HL-60/S4 treated with retinoic acid at 250 ng/mL for 4 days and 3 days (cell line): Measurements from ENCODE around the gene STIM2.
"Not testable (repeated sequence)": the region's sequence is repeated elsewhere in the genome, so short reads cannot be mapped to it uniquely, and the experiment has no call there.

ENCODE experiments used
- in situ Hi-C: fragments of 300-500 bp; cut with MboI; formaldehyde crosslinking; loops from 2 replicates; pipeline ENCODE4 v1.7.0; 2022; ENCODE audit warnings: low sequenced_read_pairs

Gene STIM2

DNA sequence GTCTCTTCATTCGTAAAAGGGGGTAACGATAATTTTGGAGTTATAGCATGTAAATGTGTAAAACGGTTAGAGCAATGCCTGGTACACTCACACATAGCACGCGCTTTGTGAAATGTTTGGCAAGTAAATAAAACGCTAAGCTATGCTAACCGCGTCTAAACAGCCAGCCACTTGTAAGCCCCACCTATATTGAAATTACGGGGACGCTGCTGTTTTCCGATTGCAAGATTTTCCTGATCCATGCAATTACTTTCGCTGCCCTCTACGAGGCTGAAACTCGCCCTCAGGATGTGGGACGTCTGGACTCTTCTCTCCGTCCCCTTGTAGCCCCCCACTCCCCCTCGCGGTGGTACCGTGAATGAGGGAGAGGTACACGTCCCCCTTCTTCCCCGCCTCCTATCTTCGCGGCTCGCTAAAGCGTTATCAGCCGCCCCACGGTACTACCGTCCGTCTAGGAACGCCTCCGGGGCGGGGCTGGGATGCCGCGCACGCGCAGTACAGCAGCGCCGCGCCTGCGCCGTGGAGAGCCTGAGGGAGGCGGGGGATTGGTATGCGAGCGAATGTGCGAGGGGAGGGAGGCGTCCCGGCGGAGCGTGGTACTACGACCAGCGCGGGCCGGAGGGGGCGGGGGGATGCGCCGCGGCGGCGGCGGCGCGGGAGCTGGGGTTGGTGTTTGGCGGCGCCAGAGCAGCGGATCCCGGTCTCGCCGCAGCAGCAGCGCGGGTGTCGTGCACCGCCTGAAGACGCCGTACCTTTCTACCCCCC is at the start of gene STIM2:
Gene STIM2 (plus strand): TSS at position 685 of the 765 bp plus-strand sequence.
- in situ Hi-C loops, result no loop called here

DNA sequence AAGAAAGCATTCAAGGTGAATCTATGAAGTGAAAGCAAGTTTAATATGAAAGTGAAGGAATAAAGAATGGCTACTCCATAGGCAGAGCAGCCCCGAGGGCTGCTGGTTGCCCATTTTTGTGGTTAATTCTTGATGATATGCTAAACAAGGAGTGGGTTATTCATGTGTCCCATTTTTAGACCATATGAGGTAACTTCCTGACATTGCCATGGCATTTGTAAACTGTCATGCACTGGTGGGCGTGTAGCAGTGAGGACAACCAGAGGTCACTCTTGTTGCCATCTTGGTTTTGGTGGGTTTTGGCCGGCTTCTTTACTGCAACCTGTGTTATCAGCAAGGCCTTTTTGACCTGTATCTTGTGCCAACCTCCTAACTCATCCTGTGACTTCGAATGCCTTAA is 49.1 kb upstream of the STIM2 start:
- in situ Hi-C loops, result not testable (repeated sequence)

DNA sequence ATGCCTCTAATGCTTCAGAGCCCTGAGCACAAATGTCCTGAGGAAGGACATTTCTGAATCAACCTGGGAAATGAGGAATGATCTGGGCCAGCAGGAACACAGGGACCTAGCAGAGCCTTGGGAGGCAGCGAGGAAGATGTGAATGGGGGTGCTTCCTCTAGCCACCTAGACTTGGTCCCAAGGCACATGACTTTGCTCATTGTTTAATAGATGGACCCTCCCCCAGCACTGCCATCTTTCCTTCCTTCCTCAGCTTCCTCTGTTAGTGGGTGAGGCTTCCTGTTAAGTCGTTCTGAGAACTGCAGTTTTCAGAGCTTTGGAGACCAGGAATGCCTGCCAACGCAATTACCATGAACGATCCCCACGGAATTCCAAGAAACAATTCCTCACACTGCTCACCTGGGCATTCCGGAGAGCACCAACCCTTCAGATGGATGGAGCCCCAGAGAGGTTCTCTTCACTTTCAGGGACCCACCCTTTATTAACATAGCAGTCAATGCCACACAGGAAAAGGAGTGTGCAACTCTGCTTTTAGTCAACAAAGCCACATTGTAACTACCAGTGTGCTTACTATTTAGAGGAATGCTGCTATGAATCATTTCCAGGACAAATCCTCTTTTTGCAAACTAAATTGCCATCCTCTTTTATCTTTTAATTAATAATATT is 48.5 kb upstream of the STIM2 start:
- in situ Hi-C loops, result no loop called here

DNA sequence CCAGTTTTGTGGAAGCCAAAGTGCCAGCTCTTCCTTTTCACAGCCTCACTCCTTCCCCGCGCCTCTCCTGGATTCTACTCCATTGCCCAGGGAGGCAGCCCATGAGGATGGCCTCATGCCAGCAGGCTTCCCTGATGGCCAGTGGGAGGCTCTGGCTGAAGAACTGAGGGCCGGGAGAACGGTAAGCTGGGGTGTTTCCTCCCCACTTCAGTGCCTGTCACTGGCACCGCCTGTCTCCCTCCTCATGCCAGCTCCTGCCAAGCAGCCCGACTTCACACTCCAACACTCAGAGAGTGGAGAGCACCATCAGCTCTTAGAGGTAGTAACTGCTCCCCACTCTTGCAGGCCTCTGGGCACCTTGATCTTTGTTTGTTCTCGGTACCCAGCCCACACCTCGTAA is 46.9 kb upstream of the STIM2 start:
- in situ Hi-C loops, result no loop called here

DNA sequence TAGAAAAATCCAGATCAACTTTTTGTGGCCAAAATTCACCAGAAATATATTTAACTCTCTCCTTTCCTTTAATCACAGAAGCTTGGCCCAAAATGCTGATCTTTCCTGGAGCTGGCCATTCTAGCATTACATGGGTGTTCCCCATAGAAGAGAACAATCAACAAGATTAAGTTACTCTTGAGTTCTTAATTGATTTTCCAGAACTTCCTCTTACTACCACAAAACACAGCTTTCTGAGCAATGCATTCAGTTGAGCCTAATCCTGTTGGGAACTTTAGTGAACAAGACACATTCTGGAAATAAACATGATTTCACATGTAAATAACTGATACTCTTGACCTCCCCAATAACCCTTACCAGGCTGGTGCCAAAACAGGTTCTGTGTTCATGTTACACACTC is 45.4 kb upstream of the STIM2 start:
- in situ Hi-C loops, result no loop called here

DNA sequence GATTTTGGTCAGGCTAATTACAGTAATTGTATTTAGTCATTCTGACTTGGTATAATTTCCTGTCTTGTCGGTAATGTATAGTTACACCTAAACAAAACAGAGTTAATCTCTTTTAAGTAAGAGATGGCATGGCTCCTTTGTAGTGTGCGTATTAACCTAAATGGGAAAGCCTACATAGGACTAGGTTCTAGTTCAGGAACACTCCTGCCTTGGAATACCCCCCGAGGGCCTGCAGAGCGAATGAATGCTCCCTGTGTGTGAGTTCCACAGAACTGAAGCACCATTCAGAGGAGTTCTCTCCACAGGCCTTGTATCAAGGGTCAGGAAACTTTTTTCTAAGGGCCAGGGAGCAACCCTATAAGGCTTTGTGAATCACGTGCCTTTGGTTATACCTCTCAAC is 44.9 kb upstream of the STIM2 start:
- in situ Hi-C loops, result no loop called here

DNA sequence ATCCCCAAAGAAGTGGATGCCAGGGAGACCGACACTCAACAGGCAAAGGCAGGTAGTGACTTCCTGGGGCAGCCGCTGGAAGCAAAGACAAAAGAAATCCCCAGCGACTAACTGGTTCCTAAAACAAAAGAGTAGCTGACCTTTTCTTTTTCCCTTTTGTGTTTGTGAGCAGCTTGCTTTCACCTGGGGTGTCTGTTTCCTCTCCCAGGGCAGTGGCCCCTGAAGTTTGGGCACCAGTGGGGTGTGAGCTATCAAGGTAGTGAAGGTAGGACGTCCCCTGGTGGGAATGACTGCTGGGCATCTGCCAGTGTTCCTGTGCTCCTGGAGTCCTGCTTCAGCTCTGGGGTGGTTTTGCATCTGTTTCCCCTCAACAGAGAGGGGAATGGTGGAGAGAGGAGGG is 41.6 kb upstream of the STIM2 start:
- in situ Hi-C loops, result no loop called here

DNA sequence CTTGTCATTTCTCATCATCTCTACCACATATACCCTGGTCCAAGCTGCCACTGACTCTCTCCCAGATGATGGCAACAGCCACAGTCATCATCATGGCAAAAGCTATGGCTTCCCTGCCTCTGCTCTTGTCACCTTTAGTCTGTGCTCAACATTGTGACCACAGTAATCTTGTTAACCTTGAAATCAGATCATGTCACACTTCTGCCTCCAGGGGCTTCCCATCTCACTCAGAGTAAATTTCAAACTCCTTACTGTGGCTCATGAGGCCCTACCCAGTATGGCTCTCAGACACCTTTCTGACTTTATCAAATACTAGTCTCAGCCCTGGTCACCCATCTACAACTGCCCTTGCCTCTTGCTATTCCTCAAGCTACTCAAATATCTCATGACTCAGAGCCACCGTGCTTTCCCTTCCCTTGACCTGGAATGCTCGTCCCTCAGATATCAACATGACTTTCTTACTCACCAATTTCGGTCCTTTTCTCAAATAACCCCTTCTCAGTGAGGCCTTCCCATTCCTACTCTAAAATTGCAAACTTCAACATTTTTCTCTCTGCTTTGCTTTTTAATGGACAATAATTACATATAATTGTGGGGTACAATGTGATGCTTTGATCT is 41.1 kb upstream of the STIM2 start:
- in situ Hi-C loops, result no loop called here

DNA sequence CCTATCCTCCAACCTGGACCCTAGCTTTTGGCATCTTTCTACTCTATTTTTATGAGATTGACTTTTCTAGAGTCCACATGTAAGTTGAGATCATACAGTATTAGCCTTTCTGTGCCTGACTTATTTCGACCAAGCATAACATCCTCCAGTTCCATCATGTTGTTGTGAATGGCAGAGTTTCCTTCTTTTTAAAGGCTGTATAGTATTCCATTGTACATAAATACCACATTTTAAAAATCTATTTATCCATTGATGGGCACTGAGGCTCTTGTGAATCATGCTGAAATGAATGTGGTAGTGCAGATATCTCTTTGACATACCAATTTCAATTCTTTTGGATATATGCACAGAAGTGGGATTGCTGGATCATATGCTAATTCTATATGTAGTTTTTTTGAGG is 40.3 kb upstream of the STIM2 start:
- in situ Hi-C loops, result no loop called here

DNA sequence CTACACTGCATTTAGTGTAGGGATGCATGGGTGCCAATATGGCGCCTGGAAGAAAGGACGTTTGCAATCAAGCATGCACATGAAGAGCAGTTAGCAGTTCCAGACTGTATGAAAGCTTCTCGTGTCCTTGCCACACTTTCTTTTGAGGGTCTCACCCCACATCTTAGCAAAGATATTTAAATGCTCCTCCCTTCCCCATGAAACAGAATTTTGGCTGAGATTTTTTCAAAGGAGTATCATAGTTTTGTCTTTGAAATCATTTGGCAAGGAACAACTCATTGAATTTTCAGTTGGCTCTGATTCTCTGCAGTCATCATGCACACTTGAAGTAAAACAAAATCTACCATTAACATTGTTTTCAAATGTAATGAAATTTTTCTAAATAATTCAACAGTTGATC is 39.6 kb upstream of the STIM2 start:
- in situ Hi-C loops, result no loop called here

DNA sequence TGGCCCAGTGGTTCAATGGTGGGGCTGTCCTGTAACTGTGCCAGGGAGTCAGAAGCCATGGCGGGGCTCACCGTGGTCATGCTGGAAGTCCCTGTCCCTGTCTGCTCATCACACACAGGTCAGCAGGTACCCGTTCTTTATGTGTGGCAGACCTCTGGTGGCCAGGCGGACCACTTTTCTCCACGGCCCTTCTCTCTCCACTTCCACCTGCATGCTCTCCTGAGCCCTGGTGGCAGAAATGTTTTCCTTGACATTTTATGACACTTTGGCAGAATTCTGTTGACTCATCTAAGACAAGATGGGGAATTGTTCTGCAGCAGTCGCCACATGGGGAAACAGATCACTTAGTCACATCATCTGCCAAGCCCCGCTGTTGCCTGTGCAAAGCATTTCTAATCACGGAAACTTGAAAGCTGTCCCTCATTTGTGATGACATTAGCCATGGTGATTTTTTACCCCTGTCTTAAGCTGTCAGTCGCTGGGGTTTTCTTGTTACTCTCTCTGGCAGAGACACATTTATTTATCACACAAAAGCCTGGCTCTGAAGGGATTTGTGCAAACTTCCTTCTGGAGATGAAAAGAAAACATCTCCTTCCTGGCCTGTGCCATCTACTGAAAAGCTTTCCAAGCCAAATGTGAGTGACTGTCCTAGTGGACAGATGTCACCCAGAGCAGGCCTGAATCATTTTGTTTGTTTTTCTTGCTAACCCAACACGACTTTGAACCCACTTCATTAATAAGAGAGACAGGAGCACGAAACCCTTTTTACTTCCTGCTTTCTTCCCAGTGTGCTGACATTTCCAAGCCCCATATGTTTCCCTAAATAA is 38.8 kb upstream of the STIM2 start:
- in situ Hi-C loops, result no loop called here

DNA sequence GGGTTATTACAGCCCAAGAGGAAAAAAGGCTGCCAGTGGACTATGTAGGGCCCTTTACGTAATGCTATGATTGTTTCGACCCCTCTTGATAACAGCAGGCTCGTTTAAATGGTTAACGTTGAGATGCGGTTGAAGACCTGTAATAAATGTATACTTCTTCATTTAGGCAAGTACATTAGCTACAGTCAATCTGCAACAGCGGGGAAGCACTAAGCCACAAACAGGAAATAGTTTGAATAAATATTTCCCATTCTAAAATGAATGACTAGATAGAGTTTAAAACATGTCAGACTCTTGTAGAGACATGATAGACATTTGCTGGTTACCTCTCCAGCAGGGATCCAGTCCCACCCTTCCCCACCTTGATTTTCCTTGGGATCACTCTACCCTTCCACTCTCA is 38.1 kb upstream of the STIM2 start:
- in situ Hi-C loops, result no loop called here

DNA sequence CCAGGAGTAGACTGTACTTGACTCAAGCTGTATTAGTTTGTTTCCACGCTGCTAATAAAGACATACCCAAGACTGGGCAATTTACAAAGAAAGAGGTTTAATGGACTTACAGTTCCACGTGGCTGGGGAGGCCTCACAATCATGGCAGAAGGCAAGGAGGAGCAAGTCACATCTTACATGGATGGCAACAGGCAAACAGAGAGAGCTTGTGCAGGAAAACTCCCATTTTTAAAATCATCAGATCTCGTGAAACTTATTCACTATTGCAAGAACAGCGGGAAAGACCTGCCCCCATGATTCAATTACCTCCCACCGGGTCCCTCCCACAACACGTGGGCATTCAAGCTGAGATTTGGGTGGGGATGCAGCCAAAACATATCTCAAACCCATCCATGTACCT is 37.7 kb upstream of the STIM2 start:
- in situ Hi-C loops, result not testable (repeated sequence)

DNA sequence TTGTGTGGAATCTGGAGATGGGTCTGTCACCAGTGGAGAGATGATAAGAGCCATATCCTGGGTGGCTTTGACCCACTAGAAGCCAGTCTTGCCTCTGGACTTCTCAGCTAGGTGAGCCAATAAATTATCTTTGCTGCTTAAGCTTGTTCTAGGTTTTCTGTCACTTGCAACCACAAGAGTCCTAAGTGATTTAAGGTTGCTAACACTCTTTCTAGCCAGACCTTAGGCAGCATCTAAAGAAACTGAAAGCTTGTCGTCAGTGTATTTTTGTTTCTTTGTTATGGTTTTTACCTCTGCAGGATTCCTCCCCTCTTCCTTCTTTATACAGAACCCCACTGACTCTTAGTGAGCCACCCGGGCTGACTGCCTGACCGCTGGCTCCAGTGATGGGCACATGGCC is 37.1 kb upstream of the STIM2 start:
- in situ Hi-C loops, result no loop called here

DNA sequence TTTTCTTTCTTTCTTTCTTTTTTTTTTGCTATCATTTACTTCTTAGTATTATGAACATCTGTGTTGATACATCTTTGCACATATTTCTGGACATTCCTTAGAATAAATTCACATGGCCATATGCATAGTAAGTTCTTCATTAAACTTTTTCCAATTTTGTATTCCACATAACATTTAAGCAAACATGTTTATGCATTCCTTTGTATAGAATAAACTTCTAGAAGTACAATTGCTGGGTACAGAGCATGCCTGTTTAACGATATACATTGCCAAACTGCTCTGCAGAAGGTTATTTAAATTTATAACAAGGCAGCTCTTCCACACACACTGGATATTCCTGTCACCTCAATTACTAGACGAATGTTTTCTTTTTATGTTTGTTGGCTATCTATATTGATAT is 36.0 kb upstream of the STIM2 start:
- in situ Hi-C loops, result no loop called here

DNA sequence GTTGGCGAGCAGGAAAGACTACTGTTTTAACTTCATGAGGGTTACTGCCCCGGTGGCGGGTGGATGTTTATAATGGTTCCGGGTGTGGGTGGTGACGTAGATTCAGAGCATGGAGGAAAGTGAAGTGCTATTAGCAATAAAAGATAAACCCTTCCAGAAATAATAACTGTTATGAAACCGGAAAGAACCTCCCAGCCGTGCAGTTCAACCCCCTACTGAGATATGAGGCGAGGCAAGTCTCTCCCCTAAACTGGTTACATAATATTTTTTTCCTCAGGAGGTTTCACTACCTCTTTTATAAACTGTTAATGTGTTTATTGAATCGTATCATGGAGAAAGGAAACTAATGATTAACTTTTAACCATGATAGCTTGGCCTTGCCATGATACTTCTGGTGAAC is 33.9 kb upstream of the STIM2 start:
- in situ Hi-C loops, result no loop called here

DNA sequence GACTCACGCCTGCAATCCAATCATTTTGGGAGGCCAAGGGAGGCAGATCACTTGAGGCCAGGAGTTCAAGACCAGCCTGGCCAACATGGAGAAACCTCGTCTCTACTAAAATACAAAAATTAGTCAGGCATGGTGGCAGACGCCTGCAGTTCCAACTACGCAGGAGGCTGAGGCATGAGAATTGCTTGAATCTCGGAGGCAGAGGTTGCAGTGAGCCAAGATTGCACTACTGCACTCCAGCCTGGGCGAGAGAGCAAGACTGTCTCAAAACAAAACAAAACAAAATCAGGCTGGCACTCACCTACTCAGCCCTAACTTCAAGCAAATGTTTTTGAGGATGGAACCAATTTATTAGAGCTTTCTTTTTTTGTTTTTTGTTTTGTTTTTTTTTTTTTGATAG is 33.3 kb upstream of the STIM2 start:
- in situ Hi-C loops, result not testable (repeated sequence)

DNA sequence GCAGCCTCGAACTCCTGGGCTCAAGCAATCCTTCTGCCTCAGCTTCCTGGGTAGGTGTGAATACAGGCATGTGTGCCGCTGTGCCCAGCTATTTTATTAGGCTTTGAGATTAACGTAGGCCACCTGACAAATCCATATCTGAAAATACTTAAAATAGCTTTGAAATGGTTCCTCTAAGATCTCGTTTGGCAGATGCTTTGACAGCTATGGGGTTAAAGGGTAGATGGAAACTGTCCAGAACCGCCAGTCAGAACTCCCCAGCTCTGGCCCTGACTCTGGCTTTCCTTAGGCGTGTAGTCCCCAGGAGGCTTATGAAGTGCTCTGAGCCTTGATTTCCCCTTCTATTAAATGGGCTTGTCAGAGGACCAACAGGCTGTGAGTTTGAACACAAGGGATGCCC is 32.8 kb upstream of the STIM2 start:
- in situ Hi-C loops, result no loop called here

DNA sequence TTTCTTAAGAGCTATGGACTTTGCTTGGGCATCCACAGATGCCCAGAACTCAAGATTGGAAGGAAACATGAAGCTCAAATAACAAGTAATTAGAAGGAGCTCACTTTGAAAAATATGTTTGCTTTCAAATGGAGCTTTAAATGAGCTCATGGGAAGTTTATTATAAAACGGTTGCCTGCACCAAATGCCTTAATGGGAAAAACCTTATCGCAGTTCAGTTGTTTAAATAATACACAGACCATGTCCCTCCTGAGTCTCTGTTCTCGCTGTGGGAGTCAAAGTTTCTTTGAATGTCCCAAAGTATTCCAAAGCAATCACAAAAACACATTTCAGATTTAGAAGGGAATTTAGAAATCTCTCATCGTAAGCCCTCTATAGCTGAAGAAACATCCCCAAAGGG is 31.6 kb upstream of the STIM2 start:
- in situ Hi-C loops, result no loop called here

DNA sequence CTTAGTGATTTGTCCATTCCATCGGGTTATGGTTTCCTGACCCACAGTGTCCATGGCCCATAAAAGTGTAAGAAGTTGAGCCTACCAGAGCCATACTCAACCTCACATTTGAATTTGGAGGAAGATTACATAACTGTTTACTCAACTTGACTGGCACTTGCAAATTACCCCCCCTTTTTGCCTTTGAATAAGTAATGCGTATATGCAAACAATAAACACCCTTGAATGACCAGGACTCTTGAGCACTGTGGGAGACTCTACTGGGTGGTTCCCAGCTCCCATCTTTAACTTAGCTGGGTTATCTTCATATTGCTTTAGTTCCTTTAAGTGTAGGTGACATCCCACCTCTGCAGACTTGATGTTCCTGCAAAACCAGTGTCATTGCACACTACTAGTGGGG is 30.6 kb upstream of the STIM2 start:
- in situ Hi-C loops, result no loop called here

DNA sequence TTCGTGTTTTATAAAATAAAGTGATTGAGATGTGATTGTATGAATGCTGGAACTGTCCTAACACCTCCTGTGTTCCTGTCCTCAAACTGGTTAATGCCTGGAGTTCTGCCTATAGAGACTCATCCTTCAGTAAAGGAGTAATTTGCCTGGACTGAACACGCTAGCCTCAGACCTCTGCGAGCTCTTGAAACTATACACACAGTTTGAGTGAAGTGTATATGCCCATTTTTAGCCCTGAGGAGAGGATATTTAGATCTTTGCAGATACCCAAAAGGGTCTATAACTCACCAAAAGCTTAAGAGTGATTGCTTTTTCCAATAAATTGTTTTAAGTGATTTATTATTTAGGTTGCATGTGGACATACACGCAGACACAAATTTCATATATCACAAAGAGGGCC is 29.9 kb upstream of the STIM2 start:
- in situ Hi-C loops, result no loop called here
